Prostate gland (tissue), 2 donors: Measurements from ENCODE around the gene KLHL29.

ENCODE experiments used
- POLR2A ChIP-seq: fragments of 450-650 bp; IDR thresholded peaks from one replicate; pipeline ENCODE4 v1.6.1; 2016; ENCODE audit warnings: antibody characterized with exemption, mild to moderate bottlenecking
- TF ChIP-seq, protein P1 (sequence below), 4 experiments: fragments of 200-600 bp in 2 of 4; fragments of 450-650 bp in 2 of 4; sonication (generic) in 2 of 4; IDR thresholded peaks; 1 replicate in 3 of 4; 2 replicates in 1 of 4; pipeline ENCODE4 v1.5.1; 2016 to 2019; ENCODE audit warnings: antibody characterized with exemption in 4 of 4, mild to moderate bottlenecking in 2 of 4, moderate library complexity in 2 of 4

- TF ChIP-seq, protein P1, sequence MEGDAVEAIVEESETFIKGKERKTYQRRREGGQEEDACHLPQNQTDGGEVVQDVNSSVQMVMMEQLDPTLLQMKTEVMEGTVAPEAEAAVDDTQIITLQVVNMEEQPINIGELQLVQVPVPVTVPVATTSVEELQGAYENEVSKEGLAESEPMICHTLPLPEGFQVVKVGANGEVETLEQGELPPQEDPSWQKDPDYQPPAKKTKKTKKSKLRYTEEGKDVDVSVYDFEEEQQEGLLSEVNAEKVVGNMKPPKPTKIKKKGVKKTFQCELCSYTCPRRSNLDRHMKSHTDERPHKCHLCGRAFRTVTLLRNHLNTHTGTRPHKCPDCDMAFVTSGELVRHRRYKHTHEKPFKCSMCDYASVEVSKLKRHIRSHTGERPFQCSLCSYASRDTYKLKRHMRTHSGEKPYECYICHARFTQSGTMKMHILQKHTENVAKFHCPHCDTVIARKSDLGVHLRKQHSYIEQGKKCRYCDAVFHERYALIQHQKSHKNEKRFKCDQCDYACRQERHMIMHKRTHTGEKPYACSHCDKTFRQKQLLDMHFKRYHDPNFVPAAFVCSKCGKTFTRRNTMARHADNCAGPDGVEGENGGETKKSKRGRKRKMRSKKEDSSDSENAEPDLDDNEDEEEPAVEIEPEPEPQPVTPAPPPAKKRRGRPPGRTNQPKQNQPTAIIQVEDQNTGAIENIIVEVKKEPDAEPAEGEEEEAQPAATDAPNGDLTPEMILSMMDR (IDR thresholded peaks at IDR 0.05) = no peak
- TF ChIP-seq POLR2A = no peak
These were observed 145.9 kb downstream of the KLHL29 start for GRCh38 chr2:23530909-23531276.
